NCI-H2107 treated with DMSO at 0.1 percent for 48 hours (cell line): ENCODE data around the gene KLK15.

Experiments used
- DNase-seq: peaks from one replicate; lab custom pipeline; 2025; ENCODE audit not compliant: unreplicated experiment; lab: John Stamatoyannopoulos, UW

Gene KLK15

DNA sequence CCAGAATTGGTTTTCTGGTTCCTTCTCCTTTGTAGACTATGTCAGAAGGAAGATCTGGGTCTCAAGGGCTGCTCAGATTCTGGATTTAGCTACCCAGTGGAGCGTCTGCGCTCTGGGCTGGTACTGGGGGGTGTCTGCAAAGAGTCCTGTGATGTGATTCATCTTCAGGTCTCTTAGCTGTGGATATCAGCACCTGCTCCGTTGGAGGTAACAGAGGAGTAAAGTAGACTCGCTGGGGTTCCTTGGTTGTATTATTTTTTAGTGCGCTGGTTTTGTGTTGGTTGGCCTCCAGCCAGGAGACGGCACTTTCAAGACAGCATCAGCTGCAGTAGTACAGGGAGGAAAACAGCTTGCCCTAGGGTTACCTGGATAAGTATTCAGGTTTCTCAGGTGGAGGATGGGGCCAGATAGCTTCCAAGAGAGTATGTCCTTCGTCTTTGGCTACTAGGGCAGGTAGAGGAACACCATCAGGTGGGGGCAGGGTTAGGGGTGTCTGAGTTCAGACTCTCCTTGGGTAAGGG lies 10.4 kb upstream of the KLK15 start:
- DNase-seq: no peak

DNA sequence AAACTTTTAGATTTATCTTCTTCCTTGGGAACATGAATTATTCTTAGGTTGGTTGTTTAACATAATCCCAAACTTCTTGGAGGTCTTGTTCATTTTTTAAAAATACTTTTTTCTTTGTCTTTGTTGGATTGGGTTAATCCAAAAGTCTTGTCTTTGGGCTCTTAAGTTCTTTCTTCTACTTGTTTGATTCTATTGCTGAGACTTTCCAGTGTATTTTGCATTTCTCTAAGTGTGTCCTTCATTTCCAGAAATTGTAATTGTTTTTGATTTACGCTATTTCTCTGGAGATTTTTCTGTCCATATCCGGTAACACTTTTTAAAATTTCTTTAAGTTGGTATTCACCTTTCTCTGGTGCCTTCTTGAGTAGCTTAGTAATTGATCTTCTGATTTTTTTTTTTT lies 9.8 kb upstream of the KLK15 start:
- no peak for DNase-seq

DNA sequence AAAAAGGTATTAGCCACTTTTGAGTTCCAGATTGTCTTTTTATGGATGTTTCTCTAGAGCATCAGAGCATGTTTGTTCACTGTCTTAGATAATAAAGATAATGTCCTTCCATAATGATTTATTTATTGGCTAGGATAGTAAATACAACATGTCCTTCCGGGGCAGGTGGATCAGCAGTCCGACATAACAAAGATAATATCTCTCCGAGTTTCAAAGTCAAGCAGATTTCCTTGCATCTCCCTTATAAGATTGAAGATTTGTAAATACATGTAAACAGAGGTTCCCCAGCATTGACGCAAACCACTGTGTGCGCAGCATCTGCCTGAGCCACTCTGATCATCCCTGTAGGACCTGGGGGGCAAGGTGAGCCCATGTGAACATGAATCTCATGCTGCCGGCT lies 8.8 kb upstream of the KLK15 start:
- no peak for DNase-seq

DNA sequence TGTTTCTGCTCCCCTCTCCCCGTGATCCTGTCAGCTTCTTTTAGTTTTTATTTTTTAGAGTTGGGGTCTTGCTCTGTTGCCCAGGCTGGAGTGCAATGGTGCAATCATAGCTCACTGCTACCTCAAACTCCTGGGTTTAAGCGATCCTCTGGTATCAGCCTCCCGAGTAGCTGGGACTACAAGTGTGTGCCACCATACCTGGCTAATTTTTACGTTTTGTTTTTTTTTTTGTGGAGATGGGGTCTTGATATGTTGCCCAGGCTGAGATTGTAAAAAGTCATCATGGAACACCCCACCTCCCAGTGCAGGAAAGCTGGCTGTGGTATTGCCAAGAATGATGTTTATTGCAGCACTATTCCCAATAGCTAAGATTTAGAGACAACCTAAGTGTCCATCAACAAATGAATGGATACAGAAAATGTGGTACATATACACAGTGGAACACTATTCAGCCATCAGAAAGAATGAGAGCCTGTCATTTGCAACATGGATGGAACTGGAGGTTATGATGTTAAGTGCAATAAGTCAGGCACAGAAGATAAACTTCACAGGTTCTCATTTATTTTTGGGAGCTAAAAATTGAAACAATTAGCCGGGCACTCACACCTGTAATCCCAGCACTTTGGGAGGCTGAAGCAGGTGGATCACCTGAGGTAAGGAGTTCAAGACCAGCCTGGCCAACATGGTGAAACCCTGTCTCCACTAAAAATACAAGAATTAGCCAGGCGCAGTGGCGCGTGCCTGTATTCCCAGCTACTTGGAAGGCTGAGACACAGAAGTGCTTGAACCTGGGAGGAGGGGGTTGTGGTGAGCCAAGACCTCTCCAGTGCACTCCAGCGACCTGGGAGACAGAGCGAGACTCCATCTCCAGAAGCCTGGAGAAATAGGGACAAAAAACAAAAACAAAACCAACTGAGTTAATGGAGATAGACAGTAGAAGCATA lies 6.6 kb upstream of the KLK15 start:
- DNase-seq: no peak

DNA sequence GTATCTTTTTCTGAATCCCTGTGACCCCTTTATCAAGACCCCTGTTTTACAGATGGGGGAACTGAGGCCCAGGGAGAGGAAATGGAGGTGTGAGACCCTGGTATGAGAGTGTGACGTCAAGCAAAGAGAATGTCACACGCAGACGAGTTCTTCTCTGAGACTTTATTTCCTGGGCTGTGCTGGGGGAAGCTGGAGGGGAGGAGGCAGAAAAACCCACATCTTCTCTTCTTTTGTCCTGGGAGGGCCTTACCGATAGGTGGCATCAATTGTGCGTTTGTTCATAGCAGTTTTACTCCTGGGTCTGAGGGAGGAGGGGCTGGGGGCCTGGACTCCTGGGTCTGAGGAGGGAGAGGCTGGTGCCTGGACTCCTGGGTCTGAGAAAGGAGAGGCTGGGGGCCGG lies 4.9 kb upstream of the KLK15 start:
- no peak for DNase-seq

DNA sequence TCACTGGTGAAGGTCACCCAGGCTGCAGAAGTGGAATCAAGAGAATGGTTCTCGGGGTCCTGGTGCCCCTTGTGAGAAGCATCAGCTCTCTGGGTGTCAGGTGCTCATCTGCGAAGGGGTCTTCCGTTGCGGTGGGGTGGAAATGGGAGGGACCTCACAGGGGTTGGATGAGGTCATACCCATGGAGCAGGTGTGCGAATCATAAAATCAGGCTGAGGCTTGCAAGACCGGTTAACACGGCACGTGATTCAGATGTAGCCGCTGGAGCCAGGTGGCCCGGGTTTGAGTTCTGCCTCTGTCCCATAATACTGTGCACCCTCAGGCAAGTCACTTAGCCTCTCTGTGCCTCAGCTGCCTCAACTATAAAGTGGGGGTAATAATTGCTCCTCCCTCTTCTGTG lies 3.9 kb upstream of the KLK15 start:
- no peak for DNase-seq

DNA sequence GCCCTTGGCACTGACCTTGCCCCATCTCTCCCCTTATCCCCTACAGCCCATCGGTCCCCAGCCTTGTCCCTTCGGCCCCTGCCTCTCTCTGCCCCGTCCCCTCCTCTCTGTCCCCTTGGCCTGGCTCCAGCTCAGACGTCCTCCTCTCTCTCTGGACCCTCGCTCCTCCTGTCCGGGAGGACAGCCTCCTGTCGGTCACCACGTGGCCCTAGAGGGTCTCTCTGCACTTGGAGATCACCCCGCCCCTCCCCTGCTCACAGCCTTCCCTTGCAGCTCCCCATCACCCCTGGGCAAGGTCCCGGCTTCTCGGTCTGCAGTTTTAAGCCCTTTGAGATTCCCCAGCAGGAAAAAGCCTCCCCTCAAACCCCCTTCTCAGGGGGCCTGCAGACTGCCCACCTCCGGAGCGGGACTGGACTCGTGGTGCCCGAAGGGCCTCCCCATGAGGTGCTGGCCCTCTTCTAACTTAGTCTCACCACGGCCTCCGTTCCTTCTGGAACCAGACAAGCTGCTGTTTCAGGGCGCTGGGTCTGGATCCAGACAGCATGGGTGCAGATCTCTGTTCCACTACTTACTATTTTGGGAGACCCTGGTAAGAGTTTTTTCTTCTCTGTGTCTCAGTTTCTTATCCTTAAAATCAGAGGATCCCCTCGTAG lies 3.3 kb upstream of the KLK15 start:
- DNase-seq: no peak

DNA sequence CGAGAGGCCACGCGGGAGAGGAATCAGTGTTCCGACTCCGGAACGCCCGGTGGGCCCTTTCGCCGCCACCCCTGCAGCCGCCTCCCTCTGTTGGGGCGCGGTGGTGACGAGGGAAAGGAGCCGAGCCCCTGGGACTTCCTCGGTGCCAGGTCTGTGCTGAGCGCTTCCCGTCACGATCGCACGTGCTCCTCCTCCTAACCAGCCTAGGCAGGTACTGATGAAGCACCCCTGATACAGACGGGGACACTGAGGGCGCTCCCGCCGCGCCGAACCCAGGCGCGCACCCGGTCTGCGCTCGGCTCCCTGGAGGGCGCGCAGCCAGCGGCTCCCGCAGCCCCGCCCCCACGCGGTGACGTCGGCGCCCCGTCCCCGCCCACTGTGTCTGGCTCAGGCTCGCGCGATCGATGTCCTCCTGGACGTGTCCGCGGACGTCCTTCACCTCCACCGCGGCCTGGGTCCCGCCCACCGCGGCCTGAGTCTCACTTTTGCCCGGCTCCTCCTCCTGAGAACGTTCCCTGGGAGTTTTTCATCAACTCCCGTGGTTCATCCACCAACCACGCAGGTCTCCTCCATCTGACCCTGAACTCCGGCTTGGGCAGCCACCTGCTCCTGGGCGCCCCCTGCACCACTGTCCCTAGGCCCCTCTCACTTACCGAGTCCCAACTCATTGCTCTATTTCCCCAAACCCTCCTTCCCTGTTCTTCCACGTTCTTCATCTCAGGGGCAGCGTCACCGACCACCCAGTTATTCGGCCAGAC lies 2.6 kb upstream of the KLK15 start:
- DNase-seq: peak; percentile 34

DNA sequence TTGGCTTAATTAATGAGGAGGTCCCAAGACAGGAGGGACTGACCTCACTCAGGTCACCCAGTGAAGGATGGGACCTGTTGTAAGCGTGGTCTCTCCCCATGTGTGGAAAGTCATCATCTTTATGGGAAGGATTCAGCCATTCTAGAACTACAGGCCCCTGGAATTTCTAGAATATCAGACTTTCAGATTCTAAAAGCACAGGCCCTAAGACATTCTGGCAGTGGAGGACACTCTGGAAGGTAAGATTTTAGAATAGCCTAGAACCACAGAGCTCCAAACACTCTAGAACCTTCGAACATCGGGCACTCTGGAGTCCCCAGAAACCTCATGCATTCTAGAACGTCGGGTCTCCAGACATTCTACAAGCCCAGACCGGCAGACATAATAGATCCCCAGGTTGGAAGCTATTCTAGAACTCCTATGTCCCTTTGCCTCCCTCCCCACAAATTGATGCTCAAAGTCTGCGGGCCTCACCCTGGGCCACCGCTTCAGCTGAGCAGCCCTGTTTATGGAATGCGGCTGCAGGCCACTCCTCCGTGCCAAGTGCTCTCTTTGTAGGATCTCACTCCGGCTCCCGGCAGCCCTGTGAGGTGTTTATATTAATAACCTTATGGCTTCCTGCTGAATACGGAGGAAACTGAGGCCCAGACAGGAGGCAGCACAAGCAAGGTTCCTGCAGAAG lies 1.9 kb upstream of the KLK15 start:
- no peak for DNase-seq

DNA sequence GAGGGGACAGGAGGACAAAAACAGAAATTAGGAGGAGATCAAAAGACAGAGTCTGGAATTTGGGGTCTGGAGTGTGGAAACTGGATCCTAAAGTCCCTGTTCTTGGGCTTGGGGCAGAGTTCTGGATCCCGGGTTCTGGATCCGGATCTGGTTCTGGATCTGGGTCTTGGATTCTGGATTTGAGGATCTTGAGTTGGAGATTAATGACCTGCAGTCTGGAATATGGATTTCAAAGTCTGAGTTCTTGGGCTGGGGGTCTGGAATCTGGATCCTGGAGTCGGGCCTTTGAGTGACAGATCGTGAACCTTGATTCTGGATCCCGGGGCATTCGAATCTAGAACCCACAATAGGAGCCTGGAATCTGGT lies 411 bp upstream of the KLK15 start:
- DNase-seq: no peak

DNA sequence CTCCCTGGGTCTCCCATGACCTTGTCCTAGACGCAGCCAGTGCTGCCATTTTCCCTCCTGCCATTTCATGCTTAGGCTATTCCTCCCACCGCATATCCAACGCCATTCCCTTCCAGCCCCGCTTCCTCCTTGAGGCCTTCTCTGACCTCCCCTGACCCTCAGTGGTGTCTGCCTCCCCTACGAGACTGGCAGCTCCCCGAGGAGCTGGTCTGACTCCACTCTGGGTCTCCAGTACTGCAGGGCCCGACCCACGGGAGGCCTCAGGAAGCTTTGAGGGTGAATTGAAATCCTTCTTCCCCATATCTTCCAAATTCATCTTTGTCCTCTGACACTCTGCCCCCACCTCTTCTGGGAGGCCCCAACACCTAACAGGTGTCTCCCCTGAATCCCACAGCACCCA lies 708 bp downstream of the KLK15 start:
- no peak for DNase-seq

DNA sequence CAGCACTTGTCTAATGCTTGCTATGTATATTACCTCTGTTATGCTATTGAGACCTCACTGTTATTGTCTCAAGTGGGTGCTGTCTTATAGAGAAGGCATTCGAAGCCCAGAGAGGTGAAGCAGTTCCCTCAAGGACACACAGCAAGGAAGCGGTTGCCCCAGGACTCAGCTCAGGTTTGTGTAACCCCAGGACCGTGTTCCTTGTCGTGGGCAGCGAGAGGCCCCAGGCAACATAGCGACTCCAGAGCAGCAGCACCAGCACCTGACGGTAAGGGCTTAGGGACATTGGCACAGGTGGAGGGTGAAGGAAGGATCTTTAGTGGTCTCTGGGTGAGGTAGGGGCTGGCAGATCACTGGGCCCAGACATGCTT lies 2.4 kb downstream of the KLK15 start:
- DNase-seq: no peak

DNA sequence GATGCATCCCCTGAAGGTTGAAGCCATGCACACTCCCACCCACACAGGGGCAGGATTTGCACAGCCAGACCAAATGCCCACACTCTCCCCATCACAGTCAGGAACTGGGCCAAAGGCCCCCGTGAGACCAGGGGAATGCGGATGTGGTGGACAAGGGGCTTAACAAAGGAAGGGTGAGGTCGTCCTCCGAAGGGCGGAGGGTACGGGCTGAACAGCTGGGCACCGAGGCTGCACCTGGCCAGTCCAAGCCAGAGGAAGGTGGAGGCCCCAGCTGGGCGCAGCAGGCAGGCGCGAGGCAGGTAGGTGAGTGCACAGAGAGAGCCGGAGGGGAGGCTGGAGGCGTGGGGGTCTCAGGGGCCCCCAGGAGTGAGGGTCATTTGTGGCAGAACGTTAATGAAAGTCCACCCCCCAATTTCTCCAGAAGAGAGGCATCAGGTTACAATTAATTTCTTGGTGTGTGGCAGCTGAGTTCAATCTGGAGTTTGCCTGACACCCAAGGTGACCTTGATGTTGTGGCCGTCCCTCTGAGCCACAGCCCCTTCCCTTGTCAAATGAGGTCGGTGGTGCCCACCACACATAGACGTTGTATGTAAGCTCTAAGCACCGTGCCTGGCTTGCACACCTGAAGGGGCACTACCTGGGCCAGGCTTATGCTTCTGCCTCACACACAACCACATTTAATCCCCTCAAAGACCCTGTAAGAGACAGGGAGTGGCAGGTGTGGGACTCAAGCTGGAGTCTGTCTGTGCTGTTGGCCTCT lies 2.9 kb downstream of the KLK15 start:
- no peak for DNase-seq

DNA sequence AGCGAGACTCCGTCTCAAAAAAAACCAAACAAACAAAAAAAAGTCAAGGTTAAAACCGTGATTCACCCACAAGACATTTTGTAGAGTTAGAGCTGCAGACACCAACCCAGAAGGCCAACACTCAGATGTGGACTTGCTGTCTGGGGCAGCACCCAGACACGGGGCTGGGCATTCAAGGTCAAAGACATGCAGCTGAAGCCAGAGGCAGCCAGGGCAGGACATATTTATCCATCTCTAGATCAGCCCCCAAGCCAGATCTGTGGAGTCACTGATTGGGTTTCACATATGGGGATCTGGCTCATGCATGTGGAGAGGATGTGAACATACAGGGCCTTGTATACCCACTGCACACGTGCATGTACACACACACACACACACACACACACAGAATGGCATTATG lies 3.6 kb downstream of the KLK15 start:
- DNase-seq: no peak

DNA sequence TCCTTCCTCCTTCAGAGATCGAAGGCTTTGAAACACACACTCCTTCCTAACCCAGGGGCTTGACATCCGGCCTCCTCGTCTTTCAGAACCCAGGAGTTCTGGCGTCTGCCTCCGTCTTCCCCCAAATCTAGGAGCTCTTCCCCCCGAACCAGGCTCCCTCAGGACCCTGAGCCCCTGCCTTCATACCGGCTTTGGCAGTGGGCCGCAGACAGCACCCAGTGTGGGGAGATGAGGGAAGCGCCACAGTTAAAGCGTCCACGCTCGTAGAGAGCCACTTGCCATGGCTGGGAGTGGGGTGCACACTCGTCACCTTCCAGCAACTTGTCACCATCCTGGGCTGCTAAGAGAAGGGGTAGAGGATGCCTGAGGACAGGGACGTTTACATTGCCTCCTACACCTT lies 5.9 kb downstream of the KLK15 start:
- no peak for DNase-seq

DNA sequence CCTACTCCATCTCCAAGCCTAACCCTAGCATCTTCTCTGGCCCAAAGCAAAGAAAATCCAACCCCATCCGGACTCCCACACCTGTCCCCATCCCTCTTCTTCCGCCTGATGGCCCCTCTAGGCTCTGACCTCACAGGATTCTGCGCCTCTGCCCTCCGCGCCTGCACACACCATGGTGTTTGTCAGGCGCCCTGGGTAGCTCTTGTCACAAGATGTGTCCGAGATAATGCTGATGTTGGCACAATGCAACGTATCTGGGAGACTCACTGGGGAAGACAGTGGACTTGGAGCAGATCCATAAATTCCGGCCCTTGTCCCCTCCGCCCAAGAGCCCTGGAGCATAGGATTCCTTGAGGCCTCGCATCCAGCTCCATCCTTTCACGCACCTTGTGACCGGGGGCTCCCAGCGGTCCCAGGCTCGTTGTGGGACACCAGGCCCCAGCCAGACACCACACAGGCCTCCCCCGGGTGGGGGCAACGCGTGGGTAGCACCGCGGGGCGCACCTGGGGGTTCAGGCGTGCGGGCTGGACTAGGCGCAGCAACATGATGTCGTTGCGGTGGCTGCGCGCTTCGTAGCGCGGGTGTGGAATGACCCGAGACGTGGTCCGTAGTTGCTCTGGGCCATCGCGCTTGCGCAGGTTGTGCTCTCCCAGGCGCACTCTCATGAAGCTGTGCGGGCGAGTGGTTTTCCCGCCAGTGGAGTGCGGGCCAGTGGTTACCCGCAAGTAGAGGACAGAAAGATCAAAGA lies 6.7 kb downstream of the KLK15 start:
- no peak for DNase-seq

DNA sequence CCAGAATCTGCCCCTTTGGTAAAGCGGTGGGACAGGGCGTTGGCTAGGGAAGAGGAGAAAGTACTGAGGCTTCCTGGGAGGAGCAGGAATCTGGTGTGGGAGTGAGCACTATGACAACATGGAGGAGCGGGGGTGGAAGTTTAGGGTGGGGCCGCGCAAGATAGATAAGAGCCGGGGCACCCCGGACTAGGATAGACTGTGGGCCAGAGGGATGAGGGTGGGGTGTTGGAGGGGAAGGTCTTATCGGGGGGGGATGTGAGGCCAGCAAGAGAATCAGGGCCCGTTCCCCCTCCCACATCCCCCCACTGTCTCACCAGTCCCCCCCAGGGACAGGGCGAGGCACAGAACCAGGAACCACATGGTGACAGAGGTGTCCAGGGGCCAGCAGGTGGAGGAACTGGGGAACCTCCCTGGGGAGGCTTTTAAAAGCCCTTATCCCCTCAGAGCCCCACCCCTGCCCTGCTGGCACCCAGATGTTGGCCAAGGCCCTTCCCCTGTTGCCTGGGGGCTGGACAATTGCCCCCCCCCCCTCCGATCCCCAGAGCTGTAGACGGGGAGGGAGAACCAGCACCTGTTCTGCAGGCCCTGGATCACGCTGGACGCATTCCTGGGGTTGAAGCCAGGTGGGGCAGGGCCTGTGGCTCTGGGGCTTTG lies 9.9 kb downstream of the KLK15 start, which contains the start of gene KLK1:
KLK1 (minus strand) TSS at position 399 of the 654 bp plus-strand sequence; CDS start at position 360, 39 bp downstream.
- DNase-seq: no peak

DNA sequence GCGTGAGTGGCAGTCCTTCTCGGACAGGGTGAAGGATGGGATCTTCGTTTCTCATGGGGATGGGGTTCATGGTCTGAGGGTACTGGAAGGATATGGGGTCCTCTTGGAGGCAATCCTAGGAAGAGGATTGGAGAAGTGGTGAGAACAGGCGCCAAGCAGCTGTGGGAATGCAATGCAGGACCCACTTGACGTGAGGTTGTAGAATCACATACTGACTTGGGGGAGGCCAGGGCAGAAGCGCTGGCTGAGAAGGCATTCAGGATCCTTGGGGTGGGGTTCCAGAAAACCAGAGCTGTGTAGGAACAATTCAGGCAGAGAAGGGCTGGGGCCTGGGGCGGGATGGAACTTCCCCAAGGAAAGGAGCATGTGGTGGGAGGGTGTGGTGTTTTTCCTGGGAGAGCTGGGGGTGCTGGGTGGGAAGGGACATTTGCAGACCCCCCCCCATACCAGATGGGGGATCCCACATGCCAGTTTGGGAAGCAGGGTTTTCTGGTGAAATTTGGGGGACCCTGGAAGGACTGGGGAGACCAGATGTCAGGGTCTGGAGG lies 10.6 kb downstream of the KLK15 start:
- DNase-seq: no peak

DNA sequence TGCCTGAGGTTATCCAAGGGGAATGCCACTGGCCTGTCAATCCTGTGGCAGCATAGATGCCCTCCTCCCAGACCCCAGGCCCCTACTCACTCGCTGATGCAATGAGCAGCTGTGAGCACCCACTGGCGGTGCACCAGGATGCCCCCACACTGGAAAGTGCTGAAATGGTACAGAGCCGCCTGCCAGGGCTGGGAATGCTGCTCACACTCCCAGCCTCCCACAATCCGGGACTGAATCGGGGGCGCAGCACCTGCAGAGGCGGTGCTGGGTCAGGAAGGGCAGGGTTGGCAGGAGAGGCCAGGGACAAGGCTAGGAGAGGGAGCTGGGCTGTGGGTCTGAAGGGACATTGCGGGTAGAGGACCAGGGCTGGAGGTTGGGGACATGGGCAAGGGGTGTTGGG lies 11.8 kb downstream of the KLK15 start:
- DNase-seq: no peak
